T-cell (primary cell): ENCODE measurements around the gene GNGT2. TPM values are rescaled to one million over a fixed set of nuclear protein-coding genes. Genes with fewer than 3 reads are reported as not detected.
A peak's percentile ranks its signal among the peaks of the same experiment; 100 is the strongest.

Source experiments
- ATAC-seq, 4 experiments: fragments of 200-7000 bp in 3 of 4; fragments of 150-1000 bp in 1 of 4; cut with Tn5 transposase; replicated peaks in 1 of 4; 1 replicate in 3 of 4; 2 replicates in 1 of 4; pipeline ENCODE4 v1.10.0; 2021; ENCODE audit warnings: moderate library complexity in 3 of 4, mild to moderate bottlenecking in 2 of 4, moderate number of reproducible peaks in 1 of 4
- CTCF ChIA-PET, 2 donors: fragments of 300-600 bp; sonication (Branson Sonifier 250); formaldehyde crosslinking; loops; one replicate each; lab custom pipeline; 2022; ENCODE audit warnings: antibody characterized with exemption in 2 of 2; lab: Charles Lee
- POLR2A ChIA-PET, 2 donors: fragments of 300-600 bp; sonication (Branson Sonifier 250); formaldehyde crosslinking; loops; one replicate each; lab custom pipeline; 2022; ENCODE audit warnings: antibody characterized with exemption in 2 of 2; lab: Charles Lee
- DNase-seq, 35 experiments: peaks; one replicate each; pipeline versions ENCODE4 v3.0.0 to v3.0.0-alpha.2; 2013 to 2023
- H3K27ac ChIP-seq: one replicate; pipeline ENCODE4 v1.5.1; 2013; ENCODE audit warnings: low read length
- H3K27me3 ChIP-seq, 2 experiments: replicated peaks in 1 of 2; 1 replicate in 1 of 2; 2 replicates in 1 of 2; pipeline versions ENCODE4 v1.6.1 to v1.7.0; 2013; ENCODE audit warnings: low read length in 1 of 2, mixed read lengths in 1 of 2; ENCODE audit not compliant: control insufficient read depth in 2 of 2, insufficient read depth in 2 of 2; ENCODE audit errors: extremely low read depth in 1 of 2
- H3K36me3 ChIP-seq, 2 donors: 1 replicate in 1 of 2; 2 replicates in 1 of 2; pipeline versions ENCODE4 v1.6.1 to v1.7.0; 2013; ENCODE audit warnings: low read length in 1 of 2; ENCODE audit not compliant: control insufficient read depth in 2 of 2, insufficient read depth in 1 of 2; ENCODE audit errors: extremely low read depth in 1 of 2
- H3K4me1 ChIP-seq, 2 experiments: 1 replicate in 1 of 2; 2 replicates in 1 of 2; pipeline versions ENCODE4 v1.6.1 to v1.7.0; 2013; ENCODE audit warnings: low read length in 2 of 2, mixed read lengths in 1 of 2; ENCODE audit not compliant: insufficient read depth in 2 of 2, control insufficient read depth in 1 of 2; ENCODE audit errors: extremely low read depth in 1 of 2
- H3K4me3 ChIP-seq, 2 donors: 1 replicate in 1 of 2; 2 replicates in 1 of 2; pipeline versions ENCODE4 v1.5.1 to v1.7.0; 2013; ENCODE audit warnings: mild to moderate bottlenecking in 2 of 2, low read length in 1 of 2, moderate library complexity in 1 of 2; ENCODE audit not compliant: control insufficient read depth in 1 of 2; ENCODE audit errors: extremely low read depth in 1 of 2
- H3K9me3 ChIP-seq: 2 replicates; pipeline ENCODE4 v1.7.0; 2013
- H3K27ac Mint-ChIP-seq, 2 donors: one replicate each; pipeline ENCODE4 v1.8.0; 2020 to 2021; ENCODE audit warnings: mild to moderate bottlenecking in 2 of 2, mixed read lengths in 2 of 2
- H3K27me3 Mint-ChIP-seq, 2 donors: one replicate each; pipeline ENCODE4 v1.8.0; 2021 to 2022; ENCODE audit warnings: mixed read lengths in 2 of 2
- H3K36me3 Mint-ChIP-seq: one replicate; pipeline ENCODE4 v1.8.0; 2021; ENCODE audit warnings: mixed read lengths
- H3K4me1 Mint-ChIP-seq, 3 donors: one replicate each; pipeline ENCODE4 v1.8.0; 2020 to 2022; ENCODE audit warnings: mixed read lengths in 3 of 3, mild to moderate bottlenecking in 1 of 3
- H3K4me3 Mint-ChIP-seq, 3 donors: one replicate each; pipeline ENCODE4 v1.8.0; 2020 to 2022; ENCODE audit warnings: mild to moderate bottlenecking in 3 of 3, mixed read lengths in 3 of 3, moderate library complexity in 3 of 3
- H3K9me3 Mint-ChIP-seq, 3 donors: one replicate each; pipeline ENCODE4 v1.8.0; 2020 to 2022; ENCODE audit warnings: mixed read lengths in 3 of 3
- WGBS: methylation state at CpG from one replicate; pipeline ENCODE4 v1.1.5; 2013; ENCODE audit warnings: missing lambda C conversion rate; ENCODE audit not compliant: insufficient coverage; 5-methylcytosine and 5-hydroxymethylcytosine counted together
- total RNA-seq, 35 experiments: library from RNA in 6 of 35; stranded (reverse) in 6 of 35; fragments of 120-200 nt in 1 of 35; gene quantifications; one replicate each; pipeline versions ENCODE4 v1.2.1 to v1.2.4 and lab custom pipeline; 2013 to 2026

GNGT2 gene
- total RNA-seq, 5 donors from 2014 or later (not counting 1 experiment from before 2014, with no cell fraction given): 4.5 to 6.3 (median 5.0) TPM

- Histone ChIP-seq H3K27me3 (peaks cover 0 to 32% of the 10 kb centered on the region in 2 experiments), H3K4me3 (peak within 1 kb of the TSS; percentile 51 to 77), H3K9me3 (no peaks in the 10 kb centered on the region), H3K27ac (no peak within 1 kb of the TSS), H3K4me1 (peaks cover 0 to 26% of the 10 kb centered on the region in 2 experiments), H3K36me3 (no peaks in the 10 kb centered on the region)
- Mint-ChIP-seq H3K9me3 (no peaks in the 10 kb centered on the region), H3K4me3 (peak within 1 kb of the TSS; percentile 83 to 87 (median 85)), H3K36me3 (no peaks in the 10 kb centered on the region), H3K27ac (no peak within 1 kb of the TSS), H3K27me3 (peaks cover 3 to 20% of the 10 kb centered on the region in 2 donors), H3K4me1 (peaks cover 14 to 19% (median 17%) of the 10 kb centered on the region in 3 donors)
- 3% methylated on average over 26 of the region's 58 CpGs for WGBS
- ChIA-PET POLR2A (no interaction called here), CTCF (interaction anchor here in 1 of 2 donors (1.6 to 2.5 kb wide), 2 partner anchors 39 to 50 kb away, joined by 7 to 10 read pairs; no protein-coding TSS in a partner anchor)
- DNase-seq: peak; percentile 69 to 93 (median 83)
- peak; percentile 93 to 98 (median 95) for ATAC-seq
Measured at GRCh38 chr17:49230636-49231562, 20.5 kb upstream of the GNGT2 start, which contains the start of gene PHOSPHO1. TSS of gene PHOSPHO1 (minus strand) at chr17:49230787. CDS start at chr17:49226691, 4,096 bp downstream.

- H3K36me3 Mint-ChIP-seq: no peaks in the 10 kb centered on the region
- H3K4me3 Mint-ChIP-seq: peak overlapping the region; percentile 83 to 87 (median 85)
- peaks cover 0 to 35% of the 10 kb centered on the region in 2 experiments for H3K4me1 ChIP-seq
- H3K27me3 ChIP-seq: peaks cover 0 to 39% of the 10 kb centered on the region in 2 experiments
- 20% methylated on average over 21 of the region's 36 CpGs for WGBS
- no peak overlapping the region for H3K27ac ChIP-seq
- peaks cover 3 to 20% of the 10 kb centered on the region in 2 donors for H3K27me3 Mint-ChIP-seq
- H3K4me3 ChIP-seq: peak overlapping the region; percentile 51 to 77
- CTCF ChIA-PET: interaction anchor here (0.6 to 2.5 kb wide), 4 partner anchors 38 to 1942 kb away, joined by 3 to 11 read pairs (median 8); no protein-coding TSS in a partner anchor
- POLR2A ChIA-PET: interaction anchor here in 1 of 2 donors (0.6 kb wide), 1 partner anchor 12 kb away, joined by 6 read pairs; no protein-coding TSS in a partner anchor
- no peaks in the 10 kb centered on the region for H3K9me3 ChIP-seq
- H3K27ac Mint-ChIP-seq: no peak overlapping the region
- no peaks in the 10 kb centered on the region for H3K9me3 Mint-ChIP-seq
- no peaks in the 10 kb centered on the region for H3K36me3 ChIP-seq
- no peak for DNase-seq
- peaks cover 14 to 22% (median 19%) of the 10 kb centered on the region in 3 donors for H3K4me1 Mint-ChIP-seq
- peak; percentile 2 to 8 (median 4) for ATAC-seq
Measured at GRCh38 chr17:49229805-49230600, 19.6 kb upstream of the GNGT2 start.

- no peak for DNase-seq
- no peaks in the 10 kb centered on the region for H3K9me3 Mint-ChIP-seq
- peaks cover 18 to 27% (median 27%) of the 10 kb centered on the region in 3 donors for H3K4me1 Mint-ChIP-seq
- CTCF ChIA-PET: interaction anchor here (0.6 to 3.0 kb wide), 9 partner anchors 26 to 1941 kb away, joined by 3 to 21 read pairs (median 10); no protein-coding TSS in a partner anchor
- WGBS: 75% methylated on average over 3 of the region's 6 CpGs
- H3K27ac Mint-ChIP-seq: no peak overlapping the region
- POLR2A ChIA-PET: interaction anchor here (0.6 to 0.7 kb wide), 3 partner anchors 11 to 559 kb away, joined by 4 to 8 read pairs (median 6); no protein-coding TSS in a partner anchor
- H3K27me3 Mint-ChIP-seq: peaks cover 3 to 23% of the 10 kb centered on the region in 2 donors
- Histone ChIP-seq H3K9me3 (no peaks in the 10 kb centered on the region), H3K4me3 (no peak overlapping the region), H3K36me3 (no peaks in the 10 kb centered on the region), H3K27me3 (peaks cover 0 to 39% of the 10 kb centered on the region in 2 experiments), H3K27ac (no peak overlapping the region), H3K4me1 (peaks cover 0 to 42% of the 10 kb centered on the region in 2 experiments)
- peak overlapping the region; percentile 69 to 85 (median 83) for H3K4me3 Mint-ChIP-seq
- no peaks in the 10 kb centered on the region for H3K36me3 Mint-ChIP-seq
- ATAC-seq: no peak
Measured at GRCh38 chr17:49229076-49229804, 18.9 kb upstream of the GNGT2 start.

GRCh38 chr17:49227436-49228261 is 17.3 kb upstream of the GNGT2 start:
- peaks cover 0 to 22% of the 10 kb centered on the region in 2 donors for H3K27me3 Mint-ChIP-seq
- no peak overlapping the region for H3K4me3 Mint-ChIP-seq
- H3K4me1 Mint-ChIP-seq: peaks cover 30 to 40% (median 37%) of the 10 kb centered on the region in 3 donors
- peak; percentile 38 to 89 (median 72) for DNase-seq
- Histone ChIP-seq H3K36me3 (peaks cover 0 to 5% of the 10 kb centered on the region in 2 donors), H3K4me1 (peaks cover 6 to 58% of the 10 kb centered on the region in 2 experiments), H3K27ac (no peak overlapping the region), H3K27me3 (peaks cover 0 to 45% of the 10 kb centered on the region in 2 experiments), H3K9me3 (no peaks in the 10 kb centered on the region), H3K4me3 (no peak overlapping the region)
- 33% methylated on average over 3 of the region's 5 CpGs for WGBS
- H3K36me3 Mint-ChIP-seq: peaks cover 4% of the 10 kb centered on the region
- H3K9me3 Mint-ChIP-seq: no peaks in the 10 kb centered on the region
- peak; percentile 31 to 36 (median 32) for ATAC-seq
- H3K27ac Mint-ChIP-seq: no peak overlapping the region
- ChIA-PET CTCF (interaction anchor here (0.7 to 3.0 kb wide), 12 partner anchors 13 to 801 kb away, joined by 3 to 21 read pairs (median 5); no protein-coding TSS in a partner anchor), POLR2A (no interaction called here)

GRCh38 chr17:49226771-49227435 is 16.5 kb upstream of the GNGT2 start:
- Mint-ChIP-seq H3K4me1 (peaks cover 33 to 43% (median 37%) of the 10 kb centered on the region in 3 donors), H3K9me3 (no peaks in the 10 kb centered on the region), H3K4me3 (no peak overlapping the region), H3K27ac (no peak overlapping the region), H3K27me3 (peaks cover 0 to 21% of the 10 kb centered on the region in 2 donors), H3K36me3 (peaks cover 11% of the 10 kb centered on the region)
- Histone ChIP-seq H3K9me3 (no peaks in the 10 kb centered on the region), H3K36me3 (peaks cover 0 to 13% of the 10 kb centered on the region in 2 donors), H3K27me3 (peaks cover 0 to 43% of the 10 kb centered on the region in 2 experiments), H3K4me1 (peaks cover 6 to 66% of the 10 kb centered on the region in 2 experiments), H3K4me3 (no peak overlapping the region), H3K27ac (no peak overlapping the region)
- 68% methylated on average over 2 of the region's 3 CpGs for WGBS
- POLR2A ChIA-PET: no interaction called here
- CTCF ChIA-PET: interaction anchor here (0.8 to 3.0 kb wide), 10 partner anchors 12 to 47 kb away, joined by 3 to 21 read pairs (median 6); no protein-coding TSS in a partner anchor
- ATAC-seq (no peak), DNase-seq (no peak)
